ENCODE results near the gene INHBE.
A peak's percentile ranks its signal among the peaks of the same experiment; 100 is the strongest.

Gene INHBE

DNA sequence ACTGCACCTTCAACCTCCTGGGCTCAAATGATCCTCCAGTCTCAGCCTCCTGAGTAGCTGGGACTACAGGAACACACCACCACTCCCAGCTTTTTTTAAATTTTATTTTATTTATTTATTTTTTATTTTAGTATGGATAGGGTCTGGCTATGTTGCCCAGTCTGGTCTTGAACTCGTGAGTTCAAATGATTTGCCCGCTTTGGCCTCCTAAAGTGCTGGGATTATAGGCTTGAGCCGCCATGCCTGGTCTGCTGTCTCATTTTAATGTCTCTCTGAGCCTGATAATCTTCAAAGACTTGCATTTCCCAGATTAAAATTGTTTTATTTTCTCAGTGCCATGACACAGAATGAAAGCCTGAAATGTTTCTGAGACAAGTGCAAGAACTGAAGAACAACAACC lies 21.7 kb upstream of the INHBE start:
- Histone ChIP-seq H3K9me3 (ENCODE audit: control insufficient read depth, insufficient read depth, low read depth, low read length) (no peaks in the 10 kb centered on the region), H3K36me3 (ENCODE audit: control insufficient read depth in 2 of 2, insufficient read depth in 1 of 2, low read length in 2 of 2) (no peaks in the 10 kb centered on the region; a peak in 1 of 3 replicates), H3K4me1 (ENCODE audit: control insufficient read depth, insufficient read depth, low read length) (no peaks in the 10 kb centered on the region; the same call in 1 of the 2 replicates), H3K27ac (ENCODE audit: extremely low read depth, low read depth, low read length) (no peak overlapping the region), H3K4me3 (ENCODE audit: low read depth, low read length) (no peak overlapping the region)
- ChIA-PET POLR2A (no interaction called here), CTCF (interaction anchor here (0.6 to 6.8 kb wide), 5 partner anchors 13 to 827 kb away, joined by 3 to 45 read pairs (median 3); partner anchors contain the start of gene INHBE)
- TF ChIP-seq OSR2 (tag by site-specific recombination; IDR thresholded peaks at IDR 0.05) (no peak), ZNF121 (tag by site-specific recombination; IDR thresholded peaks at IDR 0.05) (peak; percentile 76; the same call in 1 of the 2 replicates), ZNF558 (tag by site-specific recombination; IDR thresholded peaks at IDR 0.05) (no peak), KLF8 (tag by site-specific recombination; IDR thresholded peaks at IDR 0.05) (no peak), ZBTB21 (tag by site-specific recombination; IDR thresholded peaks at IDR 0.05) (no peak), ZNF510 (tag by site-specific recombination; IDR thresholded peaks at IDR 0.05; ENCODE audit: insufficient replicate concordance) (no peak), ZNF830 (tag by site-specific recombination; IDR thresholded peaks at IDR 0.05; ENCODE audit: low read depth) (no peak)
- TF ChIP-seq, protein P1, sequence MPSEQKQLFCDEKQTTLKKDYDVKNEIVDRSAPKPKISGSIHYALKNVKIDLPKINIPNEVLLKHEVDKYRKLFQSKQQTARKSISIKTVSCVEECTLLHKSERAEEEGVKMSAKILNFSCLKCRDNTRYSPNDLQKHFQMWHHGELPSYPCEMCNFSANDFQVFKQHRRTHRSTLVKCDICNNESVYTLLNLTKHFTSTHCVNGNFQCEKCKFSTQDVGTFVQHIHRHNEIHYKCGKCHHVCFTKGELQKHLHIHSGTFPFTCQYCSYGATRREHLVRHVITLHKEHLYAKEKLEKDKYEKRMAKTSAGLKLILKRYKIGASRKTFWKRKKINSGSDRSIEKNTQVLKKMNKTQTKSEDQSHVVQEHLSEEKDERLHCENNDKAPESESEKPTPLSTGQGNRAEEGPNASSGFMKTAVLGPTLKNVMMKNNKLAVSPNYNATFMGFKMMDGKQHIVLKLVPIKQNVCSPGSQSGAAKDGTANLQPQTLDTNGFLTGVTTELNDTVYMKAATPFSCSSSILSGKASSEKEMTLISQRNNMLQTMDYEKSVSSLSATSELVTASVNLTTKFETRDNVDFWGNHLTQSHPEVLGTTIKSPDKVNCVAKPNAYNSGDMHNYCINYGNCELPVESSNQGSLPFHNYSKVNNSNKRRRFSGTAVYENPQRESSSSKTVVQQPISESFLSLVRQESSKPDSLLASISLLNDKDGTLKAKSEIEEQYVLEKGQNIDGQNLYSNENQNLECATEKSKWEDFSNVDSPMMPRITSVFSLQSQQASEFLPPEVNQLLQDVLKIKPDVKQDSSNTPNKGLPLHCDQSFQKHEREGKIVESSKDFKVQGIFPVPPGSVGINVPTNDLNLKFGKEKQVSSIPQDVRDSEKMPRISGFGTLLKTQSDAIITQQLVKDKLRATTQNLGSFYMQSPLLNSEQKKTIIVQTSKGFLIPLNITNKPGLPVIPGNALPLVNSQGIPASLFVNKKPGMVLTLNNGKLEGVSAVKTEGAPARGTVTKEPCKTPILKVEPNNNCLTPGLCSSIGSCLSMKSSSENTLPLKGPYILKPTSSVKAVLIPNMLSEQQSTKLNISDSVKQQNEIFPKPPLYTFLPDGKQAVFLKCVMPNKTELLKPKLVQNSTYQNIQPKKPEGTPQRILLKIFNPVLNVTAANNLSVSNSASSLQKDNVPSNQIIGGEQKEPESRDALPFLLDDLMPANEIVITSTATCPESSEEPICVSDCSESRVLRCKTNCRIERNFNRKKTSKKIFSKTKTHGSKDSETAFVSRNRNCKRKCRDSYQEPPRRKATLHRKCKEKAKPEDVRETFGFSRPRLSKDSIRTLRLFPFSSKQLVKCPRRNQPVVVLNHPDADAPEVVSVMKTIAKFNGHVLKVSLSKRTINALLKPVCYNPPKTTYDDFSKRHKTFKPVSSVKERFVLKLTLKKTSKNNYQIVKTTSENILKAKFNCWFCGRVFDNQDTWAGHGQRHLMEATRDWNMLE (tag by site-specific recombination; conservative IDR thresholded peaks at IDR 0.05; ENCODE audit: low read depth), result no peak

DNA sequence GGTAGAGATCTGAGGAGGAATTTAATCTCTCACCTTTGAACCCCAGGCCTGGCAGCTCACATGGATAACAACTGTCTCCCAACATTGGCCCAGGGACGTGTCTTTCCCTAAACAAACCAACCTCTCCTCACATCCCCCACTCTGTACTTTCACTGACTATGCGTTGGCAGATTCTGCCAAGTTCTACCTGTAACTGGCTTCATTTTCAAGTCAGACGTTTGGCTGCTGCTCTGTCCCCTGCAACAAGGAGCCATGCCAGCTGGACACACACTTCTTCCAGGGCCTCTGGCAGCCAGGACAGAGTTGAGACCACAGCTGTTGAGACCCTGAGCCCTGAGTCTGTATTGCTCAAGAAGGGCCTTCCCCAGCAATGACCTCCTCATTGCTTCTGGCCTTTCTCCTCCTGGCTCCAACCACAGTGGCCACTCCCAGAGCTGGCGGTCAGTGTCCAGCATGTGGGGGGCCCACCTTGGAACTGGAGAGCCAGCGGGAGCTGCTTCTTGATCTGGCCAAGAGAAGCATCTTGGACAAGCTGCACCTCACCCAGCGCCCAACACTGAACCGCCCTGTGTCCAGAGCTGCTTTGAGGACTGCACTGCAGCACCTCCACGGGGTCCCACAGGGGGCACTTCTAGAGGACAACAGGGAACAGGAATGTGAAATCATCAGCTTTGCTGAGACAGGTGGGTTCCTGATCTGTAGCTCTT lies 20.4 kb upstream of the INHBE start, which contains the start of gene INHBC:
Gene INHBC, plus strand, starts transcription at position 268 of the 707 bp plus-strand sequence. Its CDS starts 103 bp downstream, at position 371.
- POLR2A ChIA-PET, result interaction anchor here (0.6 kb wide), 1 partner anchor 127 kb away, joined by 3 read pairs; no protein-coding TSS in a partner anchor
- Histone ChIP-seq H3K36me3 (ENCODE audit: control insufficient read depth in 2 of 2, insufficient read depth in 1 of 2, low read length in 2 of 2) (no peaks in the 10 kb centered on the region), H3K9me3 (ENCODE audit: control insufficient read depth, insufficient read depth, low read depth, low read length) (no peaks in the 10 kb centered on the region), H3K27ac (ENCODE audit: extremely low read depth, low read depth, low read length) (no peak within 1 kb of the TSS), H3K4me3 (ENCODE audit: low read depth, low read length) (no peak within 1 kb of the TSS), H3K4me1 (ENCODE audit: control insufficient read depth, insufficient read depth, low read length) (no peaks in the 10 kb centered on the region; the same call in 1 of the 2 replicates)
- CTCF ChIA-PET, result interaction anchor here (0.7 to 6.8 kb wide), 4 partner anchors 19 to 218 kb away, joined by 3 to 45 read pairs (median 4); partner anchors contain the start of genes GLI1, INHBE and NXPH4
- TF ChIP-seq, protein P2, sequence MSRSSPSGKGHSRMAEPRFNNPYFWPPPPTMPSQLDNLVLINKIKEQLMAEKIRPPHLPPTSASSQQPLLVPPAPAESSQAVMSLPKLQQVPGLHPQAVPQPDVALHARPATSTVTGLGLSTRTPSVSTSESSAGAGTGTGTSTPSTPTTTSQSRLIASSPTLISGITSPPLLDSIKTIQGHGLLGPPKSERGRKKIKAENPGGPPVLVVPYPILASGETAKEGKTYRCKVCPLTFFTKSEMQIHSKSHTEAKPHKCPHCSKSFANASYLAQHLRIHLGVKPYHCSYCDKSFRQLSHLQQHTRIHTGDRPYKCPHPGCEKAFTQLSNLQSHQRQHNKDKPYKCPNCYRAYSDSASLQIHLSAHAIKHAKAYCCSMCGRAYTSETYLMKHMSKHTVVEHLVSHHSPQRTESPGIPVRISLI (tag by site-specific recombination; IDR thresholded peaks at IDR 0.05), result no peak
- TF ChIP-seq PRDM1 (tag by site-specific recombination; IDR thresholded peaks at IDR 0.05) (no peak), ZNF274 (IDR thresholded peaks at IDR 0.05; ENCODE audit: low read length) (no peak), ZNF274 (tag by site-specific recombination; IDR thresholded peaks at IDR 0.05; ENCODE audit: borderline replicate concordance) (no peak), ZNF558 (tag by site-specific recombination; IDR thresholded peaks at IDR 0.05) (no peak), SP7 (tag by site-specific recombination; IDR thresholded peaks at IDR 0.05) (no peak), FEZF1 (tag by site-specific recombination; IDR thresholded peaks at IDR 0.05) (no peak), ZNF394 (tag by site-specific recombination; IDR thresholded peaks at IDR 0.05; ENCODE audit: borderline replicate concordance) (no peak)
- TF ChIP-seq, protein P3, sequence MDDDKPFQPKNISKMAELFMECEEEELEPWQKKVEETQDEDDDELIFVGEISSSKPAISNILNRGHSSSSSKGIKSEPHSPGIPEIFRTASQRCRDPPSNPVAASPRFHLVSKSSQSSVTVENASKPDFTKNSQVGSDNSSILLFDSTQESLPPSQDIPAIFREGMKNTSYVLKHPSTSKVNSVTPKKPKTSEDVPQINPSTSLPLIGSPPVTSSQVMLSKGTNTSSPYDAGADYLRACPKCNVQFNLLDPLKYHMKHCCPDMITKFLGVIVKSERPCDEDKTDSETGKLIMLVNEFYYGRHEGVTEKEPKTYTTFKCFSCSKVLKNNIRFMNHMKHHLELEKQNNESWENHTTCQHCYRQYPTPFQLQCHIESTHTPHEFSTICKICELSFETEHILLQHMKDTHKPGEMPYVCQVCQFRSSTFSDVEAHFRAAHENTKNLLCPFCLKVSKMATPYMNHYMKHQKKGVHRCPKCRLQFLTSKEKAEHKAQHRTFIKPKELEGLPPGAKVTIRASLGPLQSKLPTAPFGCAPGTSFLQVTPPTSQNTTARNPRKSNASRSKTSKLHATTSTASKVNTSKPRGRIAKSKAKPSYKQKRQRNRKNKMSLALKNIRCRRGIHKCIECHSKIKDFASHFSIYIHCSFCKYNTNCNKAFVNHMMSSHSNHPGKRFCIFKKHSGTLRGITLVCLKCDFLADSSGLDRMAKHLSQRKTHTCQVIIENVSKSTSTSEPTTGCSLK (tag by site-specific recombination; IDR thresholded peaks at IDR 0.05), result no peak
- TF ChIP-seq, protein P4, sequence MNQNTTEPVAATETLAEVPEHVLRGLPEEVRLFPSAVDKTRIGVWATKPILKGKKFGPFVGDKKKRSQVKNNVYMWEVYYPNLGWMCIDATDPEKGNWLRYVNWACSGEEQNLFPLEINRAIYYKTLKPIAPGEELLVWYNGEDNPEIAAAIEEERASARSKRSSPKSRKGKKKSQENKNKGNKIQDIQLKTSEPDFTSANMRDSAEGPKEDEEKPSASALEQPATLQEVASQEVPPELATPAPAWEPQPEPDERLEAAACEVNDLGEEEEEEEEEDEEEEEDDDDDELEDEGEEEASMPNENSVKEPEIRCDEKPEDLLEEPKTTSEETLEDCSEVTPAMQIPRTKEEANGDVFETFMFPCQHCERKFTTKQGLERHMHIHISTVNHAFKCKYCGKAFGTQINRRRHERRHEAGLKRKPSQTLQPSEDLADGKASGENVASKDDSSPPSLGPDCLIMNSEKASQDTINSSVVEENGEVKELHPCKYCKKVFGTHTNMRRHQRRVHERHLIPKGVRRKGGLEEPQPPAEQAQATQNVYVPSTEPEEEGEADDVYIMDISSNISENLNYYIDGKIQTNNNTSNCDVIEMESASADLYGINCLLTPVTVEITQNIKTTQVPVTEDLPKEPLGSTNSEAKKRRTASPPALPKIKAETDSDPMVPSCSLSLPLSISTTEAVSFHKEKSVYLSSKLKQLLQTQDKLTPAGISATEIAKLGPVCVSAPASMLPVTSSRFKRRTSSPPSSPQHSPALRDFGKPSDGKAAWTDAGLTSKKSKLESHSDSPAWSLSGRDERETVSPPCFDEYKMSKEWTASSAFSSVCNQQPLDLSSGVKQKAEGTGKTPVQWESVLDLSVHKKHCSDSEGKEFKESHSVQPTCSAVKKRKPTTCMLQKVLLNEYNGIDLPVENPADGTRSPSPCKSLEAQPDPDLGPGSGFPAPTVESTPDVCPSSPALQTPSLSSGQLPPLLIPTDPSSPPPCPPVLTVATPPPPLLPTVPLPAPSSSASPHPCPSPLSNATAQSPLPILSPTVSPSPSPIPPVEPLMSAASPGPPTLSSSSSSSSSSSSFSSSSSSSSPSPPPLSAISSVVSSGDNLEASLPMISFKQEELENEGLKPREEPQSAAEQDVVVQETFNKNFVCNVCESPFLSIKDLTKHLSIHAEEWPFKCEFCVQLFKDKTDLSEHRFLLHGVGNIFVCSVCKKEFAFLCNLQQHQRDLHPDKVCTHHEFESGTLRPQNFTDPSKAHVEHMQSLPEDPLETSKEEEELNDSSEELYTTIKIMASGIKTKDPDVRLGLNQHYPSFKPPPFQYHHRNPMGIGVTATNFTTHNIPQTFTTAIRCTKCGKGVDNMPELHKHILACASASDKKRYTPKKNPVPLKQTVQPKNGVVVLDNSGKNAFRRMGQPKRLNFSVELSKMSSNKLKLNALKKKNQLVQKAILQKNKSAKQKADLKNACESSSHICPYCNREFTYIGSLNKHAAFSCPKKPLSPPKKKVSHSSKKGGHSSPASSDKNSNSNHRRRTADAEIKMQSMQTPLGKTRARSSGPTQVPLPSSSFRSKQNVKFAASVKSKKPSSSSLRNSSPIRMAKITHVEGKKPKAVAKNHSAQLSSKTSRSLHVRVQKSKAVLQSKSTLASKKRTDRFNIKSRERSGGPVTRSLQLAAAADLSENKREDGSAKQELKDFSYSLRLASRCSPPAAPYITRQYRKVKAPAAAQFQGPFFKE (tag by site-specific recombination; IDR thresholded peaks at IDR 0.05; ENCODE audit: borderline replicate concordance), result no peak

All from HEK293 (cell line).